ENCODE data around the gene ASTN2.

Gene ASTN2

DNA sequence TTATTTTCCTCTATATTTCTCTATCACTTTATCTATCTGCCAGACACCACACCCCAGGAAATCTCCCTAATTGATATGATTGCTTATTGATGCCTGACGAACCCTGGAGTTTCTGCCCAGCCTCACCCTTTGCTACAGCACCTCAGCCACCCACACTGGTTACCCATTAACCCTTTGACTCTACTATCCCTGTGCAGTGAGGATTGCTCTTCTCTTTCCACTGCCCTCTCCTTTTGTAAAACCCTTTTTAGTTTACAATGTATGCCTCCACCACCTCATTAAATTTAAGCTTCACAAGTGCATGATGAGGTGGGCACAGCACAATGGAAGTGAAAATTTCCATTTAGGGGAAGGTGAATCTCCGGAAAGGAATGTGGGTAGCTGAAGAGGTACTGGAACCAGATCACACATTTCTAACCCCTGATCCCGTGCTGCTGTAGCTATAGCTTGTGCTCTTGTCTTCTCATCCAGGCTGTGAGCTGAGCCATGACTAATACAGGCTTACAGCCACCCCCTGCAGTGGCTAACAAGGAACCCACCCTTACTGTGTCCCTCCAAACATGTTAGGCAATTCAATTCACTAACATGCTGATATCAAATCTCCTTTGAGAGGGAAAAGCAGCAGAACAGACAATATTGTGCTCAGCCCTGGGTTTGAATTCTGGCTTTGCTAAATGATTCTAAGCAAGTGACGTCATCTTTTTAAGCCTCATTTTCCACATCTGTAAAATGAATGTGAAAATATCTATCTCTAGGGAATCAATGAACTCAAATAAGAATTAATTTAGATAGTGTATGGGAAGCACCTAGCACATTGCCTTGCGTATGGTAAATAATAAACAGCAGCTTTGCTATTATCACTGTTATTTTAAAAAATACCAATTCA is 914.6 kb downstream of the ASTN2 start:
- DNase-seq (ENCODE audit: low read depth in 3 of 3, low spot score in 1 of 3): no peak

DNA sequence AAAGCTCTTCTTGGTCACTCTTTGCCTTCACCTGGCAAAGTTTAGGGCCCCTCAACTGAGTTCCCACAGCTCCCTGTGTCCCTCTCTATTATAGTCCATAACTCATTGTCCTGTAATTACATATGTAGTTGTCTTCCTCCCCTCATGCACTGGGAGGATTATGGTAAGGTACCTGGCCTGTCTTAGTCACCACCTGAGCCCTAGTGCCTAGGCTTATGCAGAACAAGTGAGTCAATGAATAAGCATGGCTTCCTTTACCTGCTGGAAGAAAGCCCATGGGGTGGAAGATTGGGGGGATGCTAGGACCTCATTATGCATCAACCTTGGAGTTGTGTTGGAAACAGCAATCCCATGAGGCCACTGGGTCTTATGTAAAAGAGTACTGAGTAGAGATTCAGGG is 915.4 kb downstream of the ASTN2 start:
- DNase-seq (ENCODE audit: low read depth in 3 of 3, low spot score in 1 of 3): no peak

DNA sequence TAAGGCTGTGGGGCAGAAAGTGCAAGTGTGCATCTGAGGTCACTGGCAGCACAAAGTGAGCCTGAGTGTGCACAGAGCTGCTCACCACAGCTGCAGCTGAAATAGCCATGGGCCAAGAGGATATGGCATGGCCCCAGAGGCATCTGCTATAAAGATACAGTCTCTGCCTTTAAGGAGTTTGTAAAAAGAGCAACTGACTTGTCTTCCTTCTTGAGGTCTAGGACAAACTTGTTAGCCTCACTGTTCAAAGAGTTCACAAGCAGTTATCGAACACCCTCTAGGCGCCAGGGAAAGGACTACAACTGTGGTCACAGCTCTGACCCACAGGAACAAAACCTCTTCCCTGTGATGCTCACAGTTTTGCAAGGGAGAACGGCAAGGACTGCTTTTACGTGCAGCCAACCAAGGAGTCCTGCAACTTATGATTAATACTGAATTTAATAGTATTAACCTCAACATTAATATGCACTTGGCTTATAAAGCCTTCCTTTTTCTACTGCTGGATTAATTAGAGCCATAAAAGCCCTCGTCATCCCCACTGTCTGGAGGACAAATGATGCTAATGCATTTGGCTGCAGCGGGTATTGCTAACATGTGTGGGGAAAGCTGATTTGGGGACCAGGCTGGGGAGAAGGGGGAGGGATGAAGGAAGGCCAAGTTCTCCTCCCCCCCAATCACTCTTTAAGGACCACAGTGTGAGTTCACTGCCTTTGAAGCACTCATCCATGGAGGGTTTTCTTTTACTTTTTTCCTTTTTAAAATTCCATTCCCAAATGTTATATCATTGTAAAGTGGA is 917.6 kb downstream of the ASTN2 start:
- DNase-seq (ENCODE audit: low read depth in 3 of 3, low spot score in 1 of 3): no peak

DNA sequence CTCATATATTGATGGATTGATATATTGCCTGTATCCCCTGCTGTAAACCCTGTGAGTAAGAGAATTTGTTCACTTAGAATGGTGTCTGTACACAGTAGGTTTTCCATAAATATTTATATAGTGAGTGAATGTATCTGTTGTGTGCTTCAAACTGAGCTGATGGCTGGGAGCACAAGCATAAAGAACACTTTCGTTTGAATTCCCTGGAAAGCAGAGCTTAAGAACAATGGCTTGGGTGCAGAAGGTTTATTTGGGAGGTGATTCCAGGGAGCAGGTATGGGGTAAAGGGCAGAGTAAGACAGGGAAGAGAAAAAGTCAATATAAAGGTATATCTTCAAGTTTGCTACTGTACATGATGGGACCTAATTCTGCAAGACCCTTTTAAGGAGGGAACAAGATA is 918.7 kb downstream of the ASTN2 start:
- no peak for DNase-seq (ENCODE audit: low read depth in 3 of 3, low spot score in 1 of 3)

DNA sequence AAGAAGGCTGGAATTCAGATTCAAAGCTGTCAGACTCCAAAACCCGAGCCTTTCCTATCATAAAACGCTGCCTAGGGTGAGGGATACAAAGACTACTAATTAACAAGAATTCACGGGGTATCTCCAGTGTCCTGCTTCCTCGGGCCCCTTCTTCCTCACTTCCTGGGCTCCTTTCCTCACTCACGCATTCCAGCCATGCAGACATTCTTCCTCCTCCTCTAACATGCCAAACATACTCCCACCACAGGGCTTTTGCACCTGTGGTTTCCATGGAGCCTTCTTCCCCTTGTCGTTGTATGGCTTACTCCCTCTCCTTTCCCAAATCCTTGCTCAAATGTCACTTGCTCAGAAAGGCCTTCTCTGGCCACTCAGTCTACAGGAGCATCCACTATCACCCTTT is 919.1 kb downstream of the ASTN2 start:
- no peak for DNase-seq (ENCODE audit: low read depth in 3 of 3, low spot score in 1 of 3)

DNA sequence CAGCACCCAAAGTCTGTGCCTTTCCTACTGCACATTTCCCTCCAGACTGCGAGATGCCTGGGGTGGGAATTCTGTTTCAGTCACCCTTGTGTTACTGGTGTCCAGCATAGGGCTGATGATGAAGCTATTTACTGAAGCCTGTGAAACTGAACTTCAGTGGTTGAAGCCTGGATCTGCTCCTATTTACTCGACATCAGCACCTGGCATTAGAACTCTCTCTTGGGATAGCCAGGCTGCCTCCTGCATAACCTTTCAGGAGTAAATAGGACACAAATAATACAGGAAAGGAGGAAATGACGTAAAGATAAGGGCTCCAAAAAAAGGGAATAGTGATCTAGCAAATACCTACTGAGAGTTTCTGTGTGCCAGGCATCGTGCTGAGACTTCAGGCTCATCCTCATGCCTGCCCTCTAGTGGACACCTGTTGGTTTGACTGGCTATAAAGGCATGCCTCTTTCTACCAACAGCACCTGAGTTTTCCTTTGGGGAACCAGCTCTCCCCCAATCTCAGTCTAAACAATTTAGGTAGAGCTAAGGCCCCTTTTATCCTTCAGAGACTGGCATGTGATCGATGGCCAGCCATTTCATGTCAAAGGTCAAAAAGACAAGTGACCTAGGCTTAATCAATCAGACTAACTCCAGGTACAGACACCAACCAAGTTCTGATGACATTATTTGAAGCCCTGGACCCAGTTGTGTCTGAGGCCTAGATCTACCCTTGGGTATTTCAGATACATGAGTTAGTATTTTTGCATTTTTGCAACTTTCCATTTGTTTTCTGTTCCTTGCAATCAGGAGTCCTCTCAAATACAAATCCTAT is 919.8 kb downstream of the ASTN2 start:
- no peak for DNase-seq (ENCODE audit: low read depth in 3 of 3, low spot score in 1 of 3)

DNA sequence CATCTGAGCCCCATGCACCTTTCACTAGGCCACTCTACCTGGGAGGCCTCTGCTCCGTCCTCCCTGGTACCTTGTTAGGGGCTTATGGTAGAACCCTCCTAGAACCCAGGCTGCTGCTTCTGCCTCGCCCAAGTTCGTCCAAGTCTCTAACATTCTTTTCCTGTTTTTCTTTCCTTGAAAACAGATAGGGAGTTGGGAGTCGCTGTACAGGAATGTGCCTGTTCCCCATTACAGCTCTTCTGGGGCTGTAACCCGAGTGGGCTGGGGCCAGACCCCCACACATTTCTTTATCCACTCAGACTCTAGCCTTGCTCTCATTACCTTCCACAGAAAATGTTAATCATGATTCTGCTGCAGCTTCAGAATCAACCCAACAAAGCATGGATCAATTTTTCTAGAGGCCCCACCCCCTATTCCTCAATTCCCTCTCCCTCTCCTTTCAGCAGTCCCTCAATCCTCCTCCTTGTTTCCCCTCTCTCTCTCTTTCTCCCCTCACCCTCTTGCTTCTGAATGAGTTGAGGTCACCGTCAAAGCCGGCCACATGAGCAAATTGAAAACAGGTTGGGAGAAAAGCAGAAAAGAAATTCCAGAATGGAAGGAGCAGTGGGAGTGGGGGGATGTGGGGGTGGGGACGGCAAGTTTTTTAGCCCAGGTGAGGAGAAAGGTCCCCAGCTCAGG is 921.5 kb downstream of the ASTN2 start:
- no peak for DNase-seq (ENCODE audit: low read depth in 3 of 3, low spot score in 1 of 3)

DNA sequence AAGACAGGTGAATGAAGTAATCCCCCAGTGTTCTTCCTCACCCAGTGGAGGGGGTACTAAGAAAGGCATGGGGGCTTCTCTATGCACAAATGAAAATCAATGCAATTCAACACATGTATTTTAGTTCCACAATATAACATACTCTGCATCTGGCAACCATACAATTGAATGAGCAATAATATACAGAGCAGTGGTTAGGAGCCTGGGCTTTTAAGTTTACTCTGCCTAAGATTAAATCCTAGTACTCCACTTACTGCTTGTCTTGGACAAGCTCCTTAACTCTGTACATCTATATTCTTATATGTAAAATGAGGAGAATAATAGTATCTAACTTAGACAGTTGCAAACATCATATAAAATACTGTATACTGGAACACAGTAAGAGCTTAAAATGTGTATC is 923.2 kb downstream of the ASTN2 start:
- no peak for DNase-seq (ENCODE audit: low read depth in 3 of 3, low spot score in 1 of 3)

DNA sequence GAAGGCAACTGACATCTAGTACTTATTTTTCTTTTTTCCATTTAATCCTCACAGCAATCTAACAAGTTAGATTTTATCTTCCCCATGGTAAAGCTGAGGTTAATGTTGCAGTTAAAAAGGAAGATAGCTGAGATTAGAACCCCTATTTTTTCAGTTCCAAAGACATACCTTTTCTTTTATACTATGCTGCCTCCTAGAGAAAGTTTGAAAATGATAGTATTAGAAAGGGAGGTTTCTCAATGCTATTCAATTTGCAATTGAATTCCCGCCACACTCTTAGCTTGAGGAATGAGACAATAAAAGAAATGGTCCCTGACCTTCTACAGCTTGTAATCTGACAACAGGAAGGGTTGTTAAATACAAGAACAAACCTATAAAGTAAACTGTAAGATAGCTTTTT is 923.6 kb downstream of the ASTN2 start:
- DNase-seq (ENCODE audit: low read depth in 3 of 3, low spot score in 1 of 3): no peak

DNA sequence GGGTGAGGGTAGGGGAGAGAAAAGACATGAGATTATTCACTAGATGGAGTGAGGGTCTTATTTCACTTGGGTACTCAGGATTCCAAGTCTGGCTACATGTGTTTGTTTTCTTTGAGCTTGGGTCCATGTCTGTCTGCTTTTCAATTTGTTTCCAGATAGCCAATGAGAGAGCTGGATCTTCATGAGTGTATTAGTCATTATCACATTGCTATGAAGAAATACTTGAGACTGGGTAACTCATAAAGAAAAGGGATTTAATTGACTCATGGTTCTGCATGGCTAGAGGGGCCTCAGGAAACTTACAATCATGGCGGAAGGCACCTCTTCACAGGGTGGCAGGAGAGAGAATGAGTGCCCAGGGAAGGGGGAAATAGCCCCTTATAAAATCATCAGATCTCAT is 924.5 kb downstream of the ASTN2 start:
- DNase-seq (ENCODE audit: low read depth in 3 of 3, low spot score in 1 of 3): no peak

DNA sequence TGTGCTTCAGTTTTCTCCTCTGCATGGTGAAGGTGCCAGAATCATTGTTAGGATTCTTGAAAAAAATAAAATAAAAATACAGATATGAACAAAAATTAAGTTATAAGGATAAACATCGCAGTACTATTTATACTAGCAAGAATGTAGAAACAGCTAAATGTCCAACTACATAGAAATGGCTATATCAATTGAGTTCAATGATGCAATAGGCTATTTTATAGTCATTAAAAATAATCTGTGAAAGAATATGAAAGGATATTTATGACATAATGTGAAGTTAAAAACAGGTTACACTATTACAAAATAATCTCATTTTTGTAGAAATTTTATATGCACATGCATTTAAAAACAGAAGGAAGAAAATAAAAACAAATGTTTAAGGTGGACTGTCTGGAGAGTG is 926.5 kb downstream of the ASTN2 start:
- no peak for DNase-seq (ENCODE audit: low read depth in 3 of 3, low spot score in 1 of 3)

DNA sequence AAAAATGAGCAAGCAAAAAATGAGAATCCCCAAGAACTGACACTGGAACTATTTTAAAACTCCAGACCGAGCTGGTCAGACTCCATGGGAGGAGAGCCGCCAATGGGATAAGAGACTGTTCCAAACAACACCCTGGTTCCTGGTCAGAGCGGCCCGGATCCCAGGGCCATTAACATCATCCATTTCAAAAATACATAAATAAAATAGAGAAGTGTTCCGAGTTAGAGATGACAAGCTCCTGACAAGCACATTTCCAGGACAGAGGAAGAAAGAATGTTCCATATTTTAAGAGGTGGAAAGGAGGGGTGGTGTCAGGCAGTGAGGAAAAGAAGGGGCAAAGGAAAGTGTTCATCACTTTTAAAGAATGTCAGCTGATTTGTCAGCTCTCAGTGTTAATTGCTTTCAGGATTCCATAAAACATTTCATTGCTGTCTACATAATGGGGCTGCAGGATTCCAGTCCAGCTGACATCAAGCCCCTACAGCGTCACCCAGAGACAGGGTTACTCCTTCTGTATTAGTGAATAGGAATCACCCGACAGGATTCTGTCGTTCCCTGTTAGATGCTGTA is 930.3 kb downstream of the ASTN2 start:
- DNase-seq (ENCODE audit: low read depth in 3 of 3, low spot score in 1 of 3): no peak

DNA sequence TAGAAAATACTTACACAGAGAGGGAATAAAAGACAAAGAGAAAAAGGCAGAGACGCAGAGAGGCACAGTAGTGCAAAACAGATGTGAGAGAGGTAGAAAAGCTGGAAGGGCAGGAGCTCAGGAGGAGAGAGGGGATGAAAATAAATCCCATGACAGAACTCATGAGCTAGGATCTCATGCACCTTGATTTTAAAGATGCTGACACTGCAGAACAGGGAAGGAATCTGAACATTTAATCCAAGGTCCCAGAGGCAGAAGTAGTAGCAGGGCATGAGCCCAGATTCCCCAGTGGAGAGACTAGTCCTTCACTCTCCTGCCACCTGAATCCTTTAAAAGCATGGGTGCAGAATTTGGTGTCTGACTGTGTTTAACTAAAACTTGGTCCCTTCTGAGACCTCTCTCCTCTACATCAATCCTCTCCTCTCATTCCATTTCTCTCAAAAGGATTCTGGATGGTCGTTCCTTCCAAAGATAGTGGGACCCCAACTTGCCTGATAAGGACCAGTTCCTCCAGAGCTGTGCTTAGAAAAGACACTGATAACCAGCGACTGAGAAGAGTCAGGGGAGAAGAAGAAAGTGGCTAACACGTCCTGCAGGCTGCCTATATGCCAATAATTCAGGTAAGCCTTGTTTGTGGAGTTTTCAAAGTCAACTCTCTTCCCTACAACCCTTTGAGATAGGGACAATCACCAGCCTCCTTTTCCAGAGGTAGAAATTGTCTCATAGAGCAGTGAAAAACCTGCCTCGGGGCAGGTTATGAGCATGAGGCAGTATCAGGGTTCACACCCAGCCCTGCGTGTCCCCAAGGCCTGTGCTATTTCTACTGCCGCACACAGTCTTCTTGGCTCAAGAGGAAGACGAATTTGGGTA is 931.0 kb downstream of the ASTN2 start:
- DNase-seq (ENCODE audit: low read depth in 3 of 3, low spot score in 1 of 3): no peak

DNA sequence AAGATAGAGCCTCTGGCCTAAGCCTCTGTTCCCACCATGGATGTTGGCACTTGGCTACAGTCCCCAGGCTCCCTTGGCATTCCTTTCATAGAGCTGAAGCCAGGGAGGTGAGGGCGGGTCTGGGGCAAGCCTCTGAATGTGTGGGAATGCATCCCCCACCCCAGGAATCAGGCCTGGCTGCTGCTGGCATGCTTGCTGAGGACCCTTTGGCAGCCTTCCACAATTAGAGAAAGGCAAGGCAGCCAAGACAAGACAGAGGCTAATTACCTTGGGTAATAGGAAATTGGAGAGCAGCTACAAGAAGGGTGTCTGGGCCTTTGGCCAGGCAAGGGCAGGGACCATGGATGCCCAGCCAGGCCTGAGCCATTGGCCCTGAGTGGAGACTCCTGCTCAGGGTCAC is 932.1 kb downstream of the ASTN2 start:
- DNase-seq (ENCODE audit: low read depth in 3 of 3, low spot score in 1 of 3): no peak

DNA sequence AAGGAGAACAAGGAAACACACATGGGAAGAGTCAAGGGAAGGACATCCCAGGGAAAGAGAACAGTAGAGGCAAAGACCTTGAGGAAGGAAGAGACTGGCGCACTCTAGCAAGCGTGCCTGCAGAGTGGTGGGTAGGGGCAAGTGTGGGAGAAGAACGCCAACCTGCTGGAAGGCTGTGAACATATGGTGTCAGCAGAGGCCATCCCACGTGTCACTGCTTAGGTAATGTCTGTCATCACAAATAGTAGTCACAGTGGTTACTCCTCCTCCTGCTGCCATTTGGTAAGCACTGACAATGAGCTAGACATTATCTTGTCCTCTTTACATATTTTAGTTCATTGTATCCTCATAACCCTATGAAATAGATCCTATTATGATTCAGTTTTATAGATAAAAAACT is 934.2 kb downstream of the ASTN2 start:
- no peak for DNase-seq (ENCODE audit: low read depth in 3 of 3, low spot score in 1 of 3)

DNA sequence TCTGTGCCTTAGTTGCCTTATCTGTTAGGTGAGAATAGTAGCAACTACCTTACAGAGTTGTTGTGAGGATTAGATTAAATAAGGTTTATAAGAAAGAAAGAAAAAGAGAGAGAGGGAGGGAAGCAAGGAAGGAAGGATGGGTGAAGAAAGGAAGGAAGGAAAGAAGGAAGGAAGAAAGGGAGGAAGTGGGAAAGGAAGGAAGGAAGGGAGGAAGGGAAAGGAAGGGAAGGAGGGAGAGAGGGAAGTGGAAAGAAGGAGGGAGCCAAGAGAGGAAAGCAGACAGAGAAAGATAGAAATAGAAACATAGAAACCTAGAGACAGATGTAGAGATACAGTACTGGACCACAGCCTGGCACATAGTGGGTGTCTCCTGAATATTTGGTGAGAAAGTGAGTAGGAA is 934.9 kb downstream of the ASTN2 start:
- no peak for DNase-seq (ENCODE audit: low read depth in 3 of 3, low spot score in 1 of 3)

DNA sequence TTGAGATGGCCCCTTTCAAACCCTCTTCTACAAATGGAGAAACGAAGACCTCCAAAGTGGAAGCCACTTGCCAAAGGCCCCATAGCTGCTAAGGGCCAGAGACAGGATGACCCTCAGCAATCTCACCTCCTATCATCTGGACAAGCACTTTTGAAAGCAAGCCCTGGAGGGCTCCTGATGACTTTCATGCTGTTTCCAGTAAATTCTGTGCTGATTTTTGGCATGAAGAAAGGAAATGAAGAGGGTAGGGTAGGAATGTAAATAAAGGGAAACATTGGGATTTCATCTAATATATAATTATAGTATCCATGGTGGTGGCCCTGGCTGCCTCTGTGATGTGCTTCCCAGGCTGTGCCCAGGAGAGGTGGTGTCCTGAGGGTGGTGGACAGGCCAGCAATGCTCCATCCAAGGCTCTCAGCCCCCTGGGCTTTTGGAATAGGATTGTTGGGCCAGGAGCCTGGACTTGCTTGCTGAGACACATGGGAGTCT is 935.8 kb downstream of the ASTN2 start:
- no peak for DNase-seq (ENCODE audit: low read depth in 3 of 3, low spot score in 1 of 3)

DNA sequence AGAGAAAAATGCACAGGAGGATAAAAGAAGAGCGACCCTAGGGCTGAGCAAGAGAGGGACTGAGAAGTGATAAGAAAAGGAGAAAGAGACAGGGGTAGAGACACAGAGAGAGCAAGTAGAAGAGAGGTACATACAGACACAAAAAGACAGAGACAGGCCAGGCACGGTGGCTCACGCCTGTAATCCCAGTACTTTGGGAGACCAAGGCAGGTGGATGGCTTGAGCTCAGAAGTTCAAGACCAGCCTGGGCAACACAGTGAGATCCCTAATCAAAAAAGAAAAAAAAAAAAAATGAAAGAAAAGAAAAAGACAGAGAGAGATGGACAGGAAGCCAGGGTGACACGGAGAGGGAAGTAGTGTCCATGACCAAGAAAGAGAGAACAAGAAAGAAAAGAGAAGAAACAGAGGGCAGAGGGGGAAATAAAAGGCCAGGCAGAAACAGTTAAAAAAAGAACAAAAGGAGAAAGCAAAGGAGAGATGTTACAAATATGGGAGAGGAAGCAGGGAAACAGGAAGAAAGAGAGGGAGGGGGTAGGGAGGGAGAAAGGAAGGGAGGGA is 937.2 kb downstream of the ASTN2 start:
- no peak for DNase-seq (ENCODE audit: low read depth in 3 of 3, low spot score in 1 of 3)

DNA sequence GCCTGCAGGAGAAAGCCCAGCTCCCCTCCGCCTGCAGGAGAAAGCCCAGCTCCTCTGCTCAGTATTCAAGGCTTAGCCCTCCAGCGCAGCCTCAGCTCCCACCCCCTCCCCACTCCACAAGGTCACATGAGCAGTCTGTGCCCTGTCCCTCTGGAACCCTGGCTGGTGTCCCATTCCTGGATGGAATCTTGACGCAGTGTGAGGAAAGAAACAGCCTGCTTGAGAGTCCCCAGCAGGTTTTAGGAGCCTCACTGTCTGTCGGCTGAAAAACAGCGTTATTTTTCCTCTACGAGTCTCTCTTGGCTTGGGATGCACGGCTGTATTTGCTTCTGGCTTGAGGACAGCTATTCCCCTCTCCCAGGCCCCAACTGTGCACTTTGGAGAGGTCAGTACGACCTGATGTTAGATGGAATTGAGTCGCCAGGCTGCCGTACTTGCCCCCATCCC is 937.9 kb downstream of the ASTN2 start:
- DNase-seq (ENCODE audit: low read depth in 3 of 3, low spot score in 1 of 3): no peak
